NOMO-1 treated with DMSO at 0.1 percent for 48 hours (cell line): ENCODE measurements around the gene ARSG.
A peak's percentile ranks its signal among the peaks of the same experiment; 100 is the strongest.
"Not testable (repeated sequence)": the region's sequence is repeated elsewhere in the genome, so short reads cannot be mapped to it uniquely, and the experiment has no call there.

Experiments
- DNase-seq: peaks from one replicate; lab custom pipeline; 2025; ENCODE audit not compliant: unreplicated experiment; lab: John Stamatoyannopoulos, UW

Gene ARSG

GRCh38 chr17:68327823-68328557, 36.7 kb downstream of the ARSG start:
- DNase-seq = no peak

- no peak for DNase-seq
Observed at GRCh38 chr17:68328676-68329075, 37.4 kb downstream of the ARSG start.

- no peak for DNase-seq
Observed at GRCh38 chr17:68329331-68329730, 38.0 kb downstream of the ARSG start.

GRCh38 chr17:68331932-68332331, 40.6 kb downstream of the ARSG start:
- DNase-seq = not testable (repeated sequence)

GRCh38 chr17:68334393-68334792, 43.1 kb downstream of the ARSG start:
- DNase-seq = no peak

- DNase-seq = no peak
Observed at GRCh38 chr17:68341482-68341881, 50.2 kb downstream of the ARSG start.

- DNase-seq = no peak
Observed at GRCh38 chr17:68343976-68344375, 52.7 kb downstream of the ARSG start.

- no peak for DNase-seq
Observed at GRCh38 chr17:68344701-68345136, 53.4 kb downstream of the ARSG start.

- peak; percentile 95 for DNase-seq
Observed at GRCh38 chr17:68346448-68346847, 55.2 kb downstream of the ARSG start.

- no peak for DNase-seq
Observed at GRCh38 chr17:68347380-68347779, 56.1 kb downstream of the ARSG start.

- DNase-seq = no peak
Observed at GRCh38 chr17:68349157-68349556, 57.9 kb downstream of the ARSG start.

GRCh38 chr17:68351395-68351794, 60.1 kb downstream of the ARSG start:
- DNase-seq = no peak

- no peak for DNase-seq
Observed at GRCh38 chr17:68352041-68352440, 60.7 kb downstream of the ARSG start.

- not testable (repeated sequence) for DNase-seq
Observed at GRCh38 chr17:68352671-68353070, 61.4 kb downstream of the ARSG start.

- DNase-seq = no peak
Observed at GRCh38 chr17:68353111-68353521, 61.8 kb downstream of the ARSG start.

GRCh38 chr17:68354311-68354710, 63.0 kb downstream of the ARSG start:
- not testable (repeated sequence) for DNase-seq

GRCh38 chr17:68355108-68355507, 63.8 kb downstream of the ARSG start:
- DNase-seq = not testable (repeated sequence)

- DNase-seq = peak; percentile 79
Observed at GRCh38 chr17:68356520-68356919, 65.2 kb downstream of the ARSG start.

- DNase-seq = no peak
Observed at GRCh38 chr17:68356949-68357455, 65.7 kb downstream of the ARSG start.

GRCh38 chr17:68357886-68358285, 66.6 kb downstream of the ARSG start:
- no peak for DNase-seq

GRCh38 chr17:68359791-68360535, 68.7 kb downstream of the ARSG start:
- no peak for DNase-seq

GRCh38 chr17:68365469-68365868, 74.2 kb downstream of the ARSG start:
- no peak for DNase-seq
